IMR-90 (cell line): Measurements from ENCODE around the gene ACP1. TPM values are rescaled to one million over a fixed set of nuclear protein-coding genes. Genes with fewer than 3 reads are reported as not detected.

ENCODE experiments used
- ATAC-seq: fragments of 200-7000 bp; cut with Tn5 transposase; 2 replicates; pipeline ENCODE4 v1.9.1; 2020; ENCODE audit warnings: low read depth, mild to moderate bottlenecking, moderate library complexity
- BruUV-seq: library from RNA; stranded (reverse); fragments of 400-500 nt; replicated peaks from 2 replicates; lab custom pipeline; 2021; lab: Mats Ljungman, UMichigan
- CTCF ChIA-PET: fragments of 300-600 bp; formaldehyde crosslinking; extraction: SDS; loops from one replicate; lab custom pipeline; 2021; ENCODE audit warnings: antibody characterized with exemption; lab: Yijun Ruan, JAX
- POLR2A ChIA-PET: fragments of 300-600 bp; sonication (Branson Sonifier 250); formaldehyde crosslinking; loops from one replicate; lab custom pipeline; 2022; ENCODE audit warnings: antibody characterized with exemption; ENCODE audit not compliant: unreplicated experiment; lab: Charles Lee
- DNase-seq: peaks from one replicate; pipeline ENCODE4 v3.0.0; 2013
- H2AFZ ChIP-seq: replicated peaks from 2 replicates; pipeline ENCODE3; 2013; ENCODE audit warnings: low read length, mild to moderate bottlenecking; ENCODE audit not compliant: poor library complexity
- H2AK5ac ChIP-seq: 2 replicates; pipeline ENCODE4 v1.6.1; 2013; ENCODE audit warnings: low read depth, low read length, inconsistent platforms
- H2AK9ac ChIP-seq: replicated peaks from 2 replicates; pipeline ENCODE3; 2013; ENCODE audit warnings: mild to moderate bottlenecking, low read depth, low read length, moderate library complexity; ENCODE audit not compliant: poor library complexity
- H2BK120ac ChIP-seq: 2 replicates; pipeline ENCODE4 v1.6.1; 2013; ENCODE audit warnings: low read depth, low read length, inconsistent platforms
- H2BK15ac ChIP-seq: 3 replicates; pipeline ENCODE4 v1.6.1; 2013; ENCODE audit warnings: low read depth, low read length, inconsistent platforms
- H2BK20ac ChIP-seq: 2 replicates; pipeline ENCODE4 v1.6.1; 2013; ENCODE audit warnings: low read depth, mild to moderate bottlenecking, inconsistent platforms, low read length, moderate library complexity
- H2BK5ac ChIP-seq: 2 replicates; pipeline ENCODE4 v1.6.1; 2013; ENCODE audit warnings: mild to moderate bottlenecking, low read depth, low read length, inconsistent platforms; ENCODE audit not compliant: poor library complexity, severe bottlenecking
- H3K14ac ChIP-seq: replicated peaks from 2 replicates; pipeline ENCODE4 v1.6.1; 2013; ENCODE audit warnings: low read depth, low read length, inconsistent platforms
- H3K18ac ChIP-seq: 2 replicates; pipeline ENCODE4 v1.6.1; 2013; ENCODE audit warnings: low read depth, low read length, control low read depth
- H3K23ac ChIP-seq: 2 replicates; pipeline ENCODE4 v1.6.1; 2013; ENCODE audit warnings: low read depth, low read length, inconsistent platforms
- H3K27ac ChIP-seq: 2 replicates; pipeline ENCODE4 v1.5.1; 2013; ENCODE audit warnings: mild to moderate bottlenecking, control low read depth, low read length; ENCODE audit not compliant: insufficient read depth
- H3K27me3 ChIP-seq: 2 replicates; pipeline ENCODE4 v1.6.1; 2013; ENCODE audit warnings: low read length; ENCODE audit not compliant: control insufficient read depth, insufficient read depth
- H3K36me3 ChIP-seq: 2 replicates; pipeline ENCODE4 v1.6.1; 2013; ENCODE audit warnings: low read length, mixed read lengths; ENCODE audit not compliant: control insufficient read depth, insufficient read depth
- H3K4ac ChIP-seq: 2 replicates; pipeline ENCODE4 v1.6.1; 2013; ENCODE audit warnings: low read depth, low read length, inconsistent platforms
- H3K4me1 ChIP-seq: 2 replicates; pipeline ENCODE4 v1.6.1; 2013; ENCODE audit warnings: low read length, mixed read lengths; ENCODE audit not compliant: control insufficient read depth, insufficient read depth
- H3K4me2 ChIP-seq: 2 replicates; pipeline ENCODE4 v1.6.1; 2013; ENCODE audit warnings: low read depth, mild to moderate bottlenecking, control low read depth, low read length, moderate library complexity
- H3K4me3 ChIP-seq: 2 replicates; pipeline ENCODE4 v1.5.1; 2013; ENCODE audit warnings: low read depth, mild to moderate bottlenecking, control low read depth, low read length, moderate library complexity; ENCODE audit not compliant: insufficient read depth
- H3K56ac ChIP-seq: 2 replicates; pipeline ENCODE4 v1.6.1; 2013; ENCODE audit warnings: low read length, inconsistent platforms; ENCODE audit not compliant: insufficient read depth; ENCODE audit errors: extremely low read depth
- H3K79me1 ChIP-seq, 2 experiments: 2 replicates each; pipeline ENCODE4 v1.6.1; 2013; ENCODE audit warnings: low read length in 2 of 2, inconsistent platforms in 1 of 2, low read depth in 1 of 2
- H3K9ac ChIP-seq: 2 replicates; pipeline ENCODE4 v1.6.1; 2013; ENCODE audit warnings: low read depth, low read length, control low read depth
- H3K9me1 ChIP-seq: 2 replicates; pipeline ENCODE4 v1.6.1; 2013; ENCODE audit warnings: low read length, inconsistent platforms; ENCODE audit not compliant: insufficient read depth
- H3K9me3 ChIP-seq: 2 replicates; pipeline ENCODE4 v1.6.1; 2013; ENCODE audit warnings: low read length; ENCODE audit not compliant: control insufficient read depth, insufficient read depth
- H4K20me1 ChIP-seq: 2 replicates; pipeline ENCODE4 v1.6.1; 2013; ENCODE audit warnings: low read length, inconsistent platforms; ENCODE audit not compliant: insufficient read depth
- H4K5ac ChIP-seq: 2 replicates; pipeline ENCODE4 v1.6.1; 2013; ENCODE audit warnings: mild to moderate bottlenecking, low read depth, low read length, control low read depth
- H4K8ac ChIP-seq, 2 experiments: 2 replicates each; pipeline ENCODE4 v1.6.1; 2013; ENCODE audit warnings: low read depth in 2 of 2, low read length in 2 of 2, control low read depth in 1 of 2, inconsistent platforms in 1 of 2
- H4K91ac ChIP-seq: 2 replicates; pipeline ENCODE4 v1.6.1; 2013; ENCODE audit warnings: low read depth, low read length, inconsistent platforms; ENCODE audit not compliant: insufficient read depth
- ELK1 ChIP-seq: fragments of 150-350 bp; IDR thresholded peaks from 2 replicates; pipeline ENCODE4 v1.6.1; 2016; ENCODE audit warnings: low read depth, mild to moderate bottlenecking, low read length, moderate library complexity, borderline replicate concordance
- RCOR1 ChIP-seq: IDR thresholded peaks from 2 replicates; pipeline ENCODE4 v1.6.1; 2012; ENCODE audit warnings: mild to moderate bottlenecking, low read length, improper control_type of control experiment; ENCODE audit not compliant: insufficient replicate concordance
- WGBS, 2 experiments: methylation state at CpG; one replicate each; pipeline versions ENCODE4 v1.1.5 to v1.1.7; 2013; ENCODE audit warnings: missing lambda C conversion rate in 2 of 2; ENCODE audit not compliant: insufficient read length in 1 of 2; ENCODE audit errors: extremely low coverage in 2 of 2; 5-methylcytosine and 5-hydroxymethylcytosine counted together
- dilution Hi-C: fragments of 300-500 bp; cut with HindIII; formaldehyde crosslinking; loops from one replicate; pipeline ENCODE4 v1.14.3; 2018; ENCODE audit warnings: low sequenced_read_pairs; ENCODE audit not compliant: unreplicated experiment
- in situ Hi-C: fragments of 300-500 bp; cut with MboI; formaldehyde crosslinking; loops from 3 replicates; pipeline ENCODE4 v1.14.3; 2019; ENCODE audit warnings: low sequenced_read_pairs, inconsistent platforms, mixed read lengths
- intact Hi-C: fragments of 100-400 bp; cut with micrococcal nuclease; formaldehyde crosslinking; loops from 2 replicates; pipeline ENCODE4 v1.10.0; 2022
- polyA plus RNA-seq, 3 experiments: library from polyadenylated mRNA; depleted of rRNA; stranded (reverse); fragments of >200 nt; gene quantifications; 2 replicates each; pipeline ENCODE4 v1.2.3, GENCODE V29; 2012; ENCODE audit warnings: low replicate concordance in 1 of 3
- total RNA-seq: library from RNA; depleted of rRNA; stranded (reverse); fragments of >200 nt; gene quantifications from 2 replicates; pipeline ENCODE4 v1.2.3, GENCODE V29; 2012
- TF ChIP-seq, protein P1 (sequence below): conservative IDR thresholded peaks from 2 replicates; pipeline ENCODE4 v1.5.1; 2012; ENCODE audit warnings: mild to moderate bottlenecking, low read depth, low read length, improper control_type of control experiment

ACP1 gene
- total and polyA plus RNA-seq, 2 of the 4 experiments (the other 2 are of a cell fraction), result 85.7 to 104 TPM

DNA sequence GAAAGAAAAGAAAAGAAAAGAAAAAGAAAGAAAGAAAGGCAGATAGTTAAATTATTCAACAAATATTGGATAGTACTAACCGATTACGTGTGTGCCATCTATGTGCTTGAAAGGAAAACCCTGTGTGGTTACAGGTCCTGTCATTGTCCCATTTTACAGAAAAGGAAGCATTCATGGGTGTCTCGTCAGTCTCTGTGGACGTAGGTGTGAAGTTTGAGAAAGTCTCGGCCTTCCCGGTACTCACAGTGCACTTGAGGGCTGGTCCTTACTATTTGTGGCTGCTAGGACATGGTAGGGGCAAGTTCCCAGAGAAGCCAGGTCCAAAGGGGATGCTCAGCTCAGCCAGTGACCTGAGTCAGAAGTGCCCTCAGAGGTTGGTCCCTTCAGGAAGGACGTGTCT is 20.2 kb upstream of the ACP1 start:
- WGBS, 2 experiments, result 100% methylated on average over 1 of the region's 7 CpGs; no CpG with 5 or more reads in 1 of the 2 experiments
- Histone ChIP-seq H2AK9ac (no peak overlapping the region), H3K9me1 (0 out of 2 replicates have a peak, but pooled peaks cover 3% of the 10 kb centered on the region), H3K4ac (no peak overlapping the region), H4K8ac (no peak overlapping the region), H2BK120ac (no peak overlapping the region), H3K36me3 (peaks cover 23% of the 10 kb centered on the region), H3K23ac (no peak overlapping the region; the same call in 1 of the 2 replicates), H3K4me1 (no peaks in the 10 kb centered on the region; the same call in 1 of the 2 replicates), H3K27ac (no peak overlapping the region), H3K14ac (no peak overlapping the region), H3K4me3 (no peak overlapping the region), H4K20me1 (no peaks in the 10 kb centered on the region), H3K4me2 (no peak overlapping the region), H3K56ac (no peak overlapping the region; the same call in 1 of the 2 replicates), H2BK5ac (no peak overlapping the region), H3K27me3 (no peaks in the 10 kb centered on the region), H3K9ac (no peak overlapping the region), H2BK15ac (no peak overlapping the region), H2AK5ac (no peak overlapping the region), H3K18ac (no peak overlapping the region), H4K91ac (no peak overlapping the region), H3K9me3 (no peaks in the 10 kb centered on the region), H3K79me1 (no peaks in the 10 kb centered on the region), H2AFZ (no peak overlapping the region), H4K5ac (no peak overlapping the region), H2BK20ac (no peak overlapping the region)
- ATAC-seq, result no peak
- no TSS peak for BruUV-seq
- in situ Hi-C loops (loop anchor here (10.0 kb wide), 2 partner anchors 420 to 1300 kb away; no protein-coding TSS in a partner anchor), dilution Hi-C loops (no loop called here), intact Hi-C loops (no loop called here)
- TF ChIP-seq, protein P1, sequence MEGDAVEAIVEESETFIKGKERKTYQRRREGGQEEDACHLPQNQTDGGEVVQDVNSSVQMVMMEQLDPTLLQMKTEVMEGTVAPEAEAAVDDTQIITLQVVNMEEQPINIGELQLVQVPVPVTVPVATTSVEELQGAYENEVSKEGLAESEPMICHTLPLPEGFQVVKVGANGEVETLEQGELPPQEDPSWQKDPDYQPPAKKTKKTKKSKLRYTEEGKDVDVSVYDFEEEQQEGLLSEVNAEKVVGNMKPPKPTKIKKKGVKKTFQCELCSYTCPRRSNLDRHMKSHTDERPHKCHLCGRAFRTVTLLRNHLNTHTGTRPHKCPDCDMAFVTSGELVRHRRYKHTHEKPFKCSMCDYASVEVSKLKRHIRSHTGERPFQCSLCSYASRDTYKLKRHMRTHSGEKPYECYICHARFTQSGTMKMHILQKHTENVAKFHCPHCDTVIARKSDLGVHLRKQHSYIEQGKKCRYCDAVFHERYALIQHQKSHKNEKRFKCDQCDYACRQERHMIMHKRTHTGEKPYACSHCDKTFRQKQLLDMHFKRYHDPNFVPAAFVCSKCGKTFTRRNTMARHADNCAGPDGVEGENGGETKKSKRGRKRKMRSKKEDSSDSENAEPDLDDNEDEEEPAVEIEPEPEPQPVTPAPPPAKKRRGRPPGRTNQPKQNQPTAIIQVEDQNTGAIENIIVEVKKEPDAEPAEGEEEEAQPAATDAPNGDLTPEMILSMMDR, result no peak
- TF ChIP-seq ELK1, result no peak
- no peak for TF ChIP-seq RCOR1
- CTCF ChIA-PET, result no interaction called here
- DNase-seq, result no peak
- POLR2A ChIA-PET, result no interaction called here
